GM18499 (cell line): ENCODE data around the gene SMARCD3.

ENCODE experiments used
- ATAC-seq: cut with Tn5 transposase; IDR thresholded peaks from one replicate; pipeline ENCODE4 v1.9.1; 2021; ENCODE audit warnings: moderate number of reproducible peaks; ENCODE audit not compliant: insufficient read depth, unreplicated experiment

SMARCD3 gene

GRCh38 chr7:151238924-151239836, 9.3 kb downstream of the SMARCD3 start:
- no peak for ATAC-seq

DNA sequence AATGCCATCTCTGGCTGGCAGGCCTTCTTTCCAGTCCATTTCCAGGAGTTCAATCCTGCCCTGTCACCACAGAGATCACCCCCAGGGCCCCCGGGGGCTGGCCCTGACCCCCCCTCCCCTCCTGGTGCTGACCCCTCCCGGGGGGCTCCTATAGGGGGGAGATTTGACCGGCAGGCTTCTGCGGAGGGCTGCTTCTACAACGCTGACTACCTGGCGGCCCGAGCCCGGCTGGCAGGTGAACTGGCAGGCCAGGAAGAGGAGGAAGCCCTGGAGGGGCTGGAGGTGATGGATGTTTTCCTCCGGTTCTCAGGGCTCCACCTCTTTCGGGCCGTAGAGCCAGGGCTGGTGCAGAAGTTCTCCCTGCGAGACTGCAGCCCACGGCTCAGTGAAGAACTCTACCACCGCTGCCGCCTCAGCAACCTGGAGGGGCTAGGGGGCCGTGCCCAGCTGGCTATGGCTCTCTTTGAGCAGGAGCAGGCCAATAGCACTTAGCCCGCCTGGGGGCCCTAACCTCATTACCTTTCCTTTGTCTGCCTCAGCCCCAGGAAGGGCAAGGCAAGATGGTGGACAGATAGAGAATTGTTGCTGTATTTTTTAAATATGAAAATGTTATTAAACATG, 10.2 kb downstream of the SMARCD3 start:
- ATAC-seq: no peak

DNA sequence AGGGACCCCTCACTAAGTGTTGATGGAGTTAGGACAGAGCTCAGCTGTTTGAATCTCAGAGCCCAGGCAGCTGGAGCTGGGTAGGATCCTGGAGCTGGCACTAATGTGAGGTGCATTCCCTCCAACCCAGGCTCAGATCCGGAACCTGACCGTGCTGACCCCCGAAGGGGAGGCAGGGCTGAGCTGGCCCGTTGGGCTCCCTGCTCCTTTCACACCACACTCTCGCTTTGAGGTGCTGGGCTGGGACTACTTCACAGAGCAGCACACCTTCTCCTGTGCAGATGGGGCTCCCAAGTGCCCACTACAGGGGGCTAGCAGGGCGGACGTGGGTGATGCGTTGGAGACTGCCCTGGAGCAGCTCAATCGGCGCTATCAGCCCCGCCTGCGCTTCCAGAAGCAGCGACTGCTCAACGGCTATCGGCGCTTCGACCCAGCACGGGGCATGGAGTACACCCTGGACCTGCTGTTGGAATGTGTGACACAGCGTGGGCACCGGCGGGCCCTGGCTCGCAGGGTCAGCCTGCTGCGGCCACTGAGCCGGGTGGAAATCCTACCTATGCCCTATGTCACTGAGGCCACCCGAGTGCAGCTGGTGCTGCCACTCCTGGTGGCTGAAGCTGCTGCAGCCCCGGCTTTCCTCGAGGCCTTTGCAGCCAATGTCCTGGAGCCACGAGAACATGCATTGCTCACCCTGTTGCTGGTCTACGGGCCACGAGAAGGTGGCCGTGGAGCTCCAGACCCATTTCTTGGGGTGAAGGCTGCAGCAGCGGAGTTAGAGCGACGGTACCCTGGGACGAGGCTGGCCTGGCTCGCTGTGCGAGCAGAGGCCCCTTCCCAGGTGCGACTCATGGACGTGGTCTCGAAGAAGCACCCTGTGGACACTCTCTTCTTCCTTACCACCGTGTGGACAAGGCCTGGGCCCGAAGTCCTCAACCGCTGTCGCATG, 11.0 kb downstream of the SMARCD3 start:
- no peak for ATAC-seq

- ATAC-seq: no peak
Observed at GRCh38 chr7:151236406-151236805, 12.1 kb downstream of the SMARCD3 start.

DNA sequence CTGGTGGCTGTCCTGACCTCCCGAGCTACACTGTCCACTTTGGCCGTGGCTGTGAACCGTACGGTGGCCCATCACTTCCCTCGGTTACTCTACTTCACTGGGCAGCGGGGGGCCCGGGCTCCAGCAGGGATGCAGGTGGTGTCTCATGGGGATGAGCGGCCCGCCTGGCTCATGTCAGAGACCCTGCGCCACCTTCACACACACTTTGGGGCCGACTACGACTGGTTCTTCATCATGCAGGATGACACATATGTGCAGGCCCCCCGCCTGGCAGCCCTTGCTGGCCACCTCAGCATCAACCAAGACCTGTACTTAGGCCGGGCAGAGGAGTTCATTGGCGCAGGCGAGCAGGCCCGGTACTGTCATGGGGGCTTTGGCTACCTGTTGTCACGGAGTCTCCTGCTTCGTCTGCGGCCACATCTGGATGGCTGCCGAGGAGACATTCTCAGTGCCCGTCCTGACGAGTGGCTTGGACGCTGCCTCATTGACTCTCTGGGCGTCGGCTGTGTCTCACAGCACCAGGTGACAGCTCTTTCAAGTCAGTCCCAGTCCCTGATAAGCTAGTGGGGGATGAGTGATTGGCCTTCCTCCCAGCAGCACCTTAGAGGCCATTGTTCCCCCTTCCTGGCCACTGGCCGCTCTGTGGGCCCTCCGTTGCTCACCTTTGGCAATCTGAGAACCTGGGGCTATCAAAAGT, 13.3 kb downstream of the SMARCD3 start:
- no peak for ATAC-seq

DNA sequence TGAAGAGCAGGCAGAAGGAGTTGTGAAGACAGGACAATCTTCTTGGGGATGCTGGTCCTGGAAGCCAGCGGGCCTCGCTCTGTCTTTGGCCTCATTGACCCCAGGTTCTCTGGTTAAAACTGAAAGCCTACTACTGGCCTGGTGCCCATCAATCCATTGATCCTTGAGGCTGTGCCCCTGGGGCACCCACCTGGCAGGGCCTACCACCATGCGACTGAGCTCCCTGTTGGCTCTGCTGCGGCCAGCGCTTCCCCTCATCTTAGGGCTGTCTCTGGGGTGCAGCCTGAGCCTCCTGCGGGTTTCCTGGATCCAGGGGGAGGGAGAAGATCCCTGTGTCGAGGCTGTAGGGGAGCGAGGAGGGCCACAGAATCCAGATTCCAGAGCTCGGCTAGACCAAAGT, 14.7 kb downstream of the SMARCD3 start:
- no peak for ATAC-seq

- ATAC-seq: no peak
Observed at GRCh38 chr7:151232917-151233701, 15.4 kb downstream of the SMARCD3 start.

- peak; percentile 82 for ATAC-seq
Observed at GRCh38 chr7:151232091-151232916, 16.2 kb downstream of the SMARCD3 start, which contains the start of gene CHPF2. Gene CHPF2, plus strand, starts transcription at chr7:151232483. Its CDS starts 1,529 bp downstream, at chr7:151234012.

DNA sequence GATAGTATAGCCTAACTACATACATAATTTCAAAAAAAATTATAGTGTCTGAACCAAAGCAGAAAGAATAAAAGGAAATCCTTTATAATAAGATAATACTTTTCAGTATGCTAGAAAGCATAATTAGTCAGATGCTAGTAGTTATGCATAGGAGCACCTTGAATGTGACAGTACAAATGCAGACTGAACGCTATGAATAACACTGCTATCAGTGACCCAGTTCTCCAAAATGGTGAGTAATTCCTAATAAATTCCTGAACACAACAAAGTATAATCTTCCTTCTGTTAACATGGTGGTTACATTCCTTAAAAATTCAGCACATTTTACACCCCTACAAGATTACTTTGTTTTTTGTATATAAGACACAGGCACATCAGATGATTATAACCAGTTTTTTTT, 17.4 kb downstream of the SMARCD3 start:
- ATAC-seq: no peak

GRCh38 chr7:151229249-151229648, 19.2 kb downstream of the SMARCD3 start:
- ATAC-seq: no peak

GRCh38 chr7:151228024-151228866, 20.2 kb downstream of the SMARCD3 start:
- no peak for ATAC-seq

DNA sequence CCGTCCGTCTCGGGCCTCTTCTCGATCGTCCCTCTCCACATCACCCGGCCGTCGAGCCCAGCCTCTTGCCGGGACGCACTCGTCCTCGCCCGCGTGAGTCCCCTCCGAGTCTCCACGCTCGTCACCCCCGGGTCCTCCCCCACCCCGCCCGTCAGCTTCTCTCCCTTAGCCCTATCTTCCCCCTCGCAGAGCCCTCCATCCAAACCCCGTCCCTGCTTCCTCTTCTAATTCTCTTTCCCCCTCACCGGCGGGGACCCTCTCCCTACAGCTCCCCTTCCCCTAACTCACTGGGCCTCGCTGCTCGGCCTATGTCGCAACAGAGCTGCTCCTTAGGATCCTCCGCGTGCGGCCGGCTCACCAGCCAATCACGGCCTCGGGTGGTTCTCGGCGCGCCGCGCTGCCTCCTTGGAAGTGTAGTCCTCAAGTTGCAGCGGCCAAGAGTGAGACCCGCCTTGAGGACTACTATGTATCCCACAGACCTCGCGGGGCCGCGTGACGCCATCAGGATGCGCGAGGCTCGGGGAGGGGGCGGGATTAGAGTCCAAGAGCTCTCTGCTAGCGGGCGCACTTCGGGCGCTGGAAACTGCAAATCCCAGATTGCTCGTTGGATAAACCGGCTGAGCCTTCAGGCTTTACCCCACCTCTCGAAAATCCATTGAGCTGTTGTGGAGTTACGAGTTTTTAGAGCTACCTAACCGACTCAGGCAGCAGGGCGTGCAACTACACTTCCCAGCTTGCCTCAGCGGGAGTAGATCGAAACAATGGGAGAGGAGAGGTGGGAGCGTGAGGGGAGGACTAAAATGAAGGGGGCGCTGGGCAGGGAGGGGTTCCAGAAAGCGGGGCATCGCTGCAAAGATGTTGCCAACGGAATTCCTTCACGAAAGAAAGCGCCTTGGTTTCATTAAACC, 21.4 kb downstream of the SMARCD3 start, which contains the start of gene ABCF2:
ABCF2 (minus strand) TSS at position 331 of the 908 bp plus-strand sequence. CDS start 747 bp downstream, outside the sequence.
- ATAC-seq: peak; percentile 87

- no peak for ATAC-seq
Observed at GRCh38 chr7:151226560-151226874, 22.0 kb downstream of the SMARCD3 start.

DNA sequence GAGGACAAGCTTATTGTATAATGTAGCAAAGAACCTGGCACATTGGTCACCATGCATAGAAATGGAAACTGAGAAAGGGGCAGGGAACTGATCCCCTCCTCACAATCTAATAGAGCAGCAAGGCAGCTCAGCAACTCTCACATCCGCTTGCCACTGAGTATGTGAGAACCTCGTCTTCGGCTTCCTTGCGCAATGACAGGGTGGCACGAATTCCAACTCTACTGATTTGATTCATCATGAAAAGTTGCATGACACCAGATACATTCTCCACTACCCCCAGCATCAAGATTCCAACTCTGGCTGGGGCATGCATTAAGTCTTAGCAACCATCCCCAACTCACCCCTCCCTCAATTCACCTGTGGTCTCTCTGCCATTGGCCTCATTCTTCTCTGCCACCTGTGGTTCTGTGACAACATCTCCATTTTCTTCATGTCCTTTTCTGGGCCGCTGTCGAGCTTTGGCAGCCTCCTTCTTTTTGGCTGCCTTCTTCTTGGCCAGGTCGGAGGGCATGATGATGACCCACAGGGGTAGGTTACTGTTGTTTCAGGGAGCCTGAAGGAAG, 22.5 kb downstream of the SMARCD3 start:
- no peak for ATAC-seq

GRCh38 chr7:151223728-151224127, 24.8 kb downstream of the SMARCD3 start:
- ATAC-seq: no peak

GRCh38 chr7:151218170-151218569, 30.3 kb downstream of the SMARCD3 start:
- ATAC-seq: no peak
